Neuronal stem cell (in vitro differentiated cells): ENCODE measurements around the gene MMADHC.

Experiments used
- DNase-seq: peaks from one replicate; pipeline ENCODE4 v3.0.0-alpha.2; 2013; ENCODE audit warnings: low spot score
- H2AFZ ChIP-seq: one replicate; pipeline ENCODE4 v1.6.1; 2013; ENCODE audit warnings: mild to moderate bottlenecking, low read length, inconsistent platforms
- H2AK5ac ChIP-seq: 2 replicates; pipeline ENCODE4 v1.6.1; 2013; ENCODE audit warnings: low read depth, mild to moderate bottlenecking, inconsistent platforms, low read length, moderate library complexity, mixed read lengths
- H2BK120ac ChIP-seq: 2 replicates; pipeline ENCODE4 v1.6.1; 2013; ENCODE audit warnings: low read depth, mild to moderate bottlenecking, inconsistent platforms, low read length, moderate library complexity, mixed read lengths
- H2BK12ac ChIP-seq: one replicate; pipeline ENCODE4 v1.6.1; 2013; ENCODE audit warnings: low read length, inconsistent platforms
- H2BK15ac ChIP-seq: 2 replicates; pipeline ENCODE4 v1.6.1; 2013; ENCODE audit warnings: mild to moderate bottlenecking, low read length, inconsistent platforms, mixed read lengths
- H2BK5ac ChIP-seq: one replicate; pipeline ENCODE4 v1.6.1; 2013; ENCODE audit warnings: inconsistent platforms, mild to moderate bottlenecking, low read length, moderate library complexity
- H3K14ac ChIP-seq: one replicate; pipeline ENCODE4 v1.6.1; 2013; ENCODE audit warnings: low read length, inconsistent platforms
- H3K18ac ChIP-seq: 2 replicates; pipeline ENCODE4 v1.6.1; 2013; ENCODE audit warnings: low read length, inconsistent platforms
- H3K23ac ChIP-seq: 2 replicates; pipeline ENCODE4 v1.6.1; 2013; ENCODE audit warnings: low read depth, mild to moderate bottlenecking, mixed read lengths, low read length, inconsistent platforms; ENCODE audit not compliant: poor library complexity
- H3K27ac ChIP-seq: replicated peaks from 3 replicates; pipeline ENCODE4 v1.5.1; 2013; ENCODE audit warnings: low read length, inconsistent platforms
- H3K27me3 ChIP-seq, 3 experiments: 2 replicates each; pipeline ENCODE4 v1.6.1; 2013; ENCODE audit warnings: low read length in 3 of 3, mild to moderate bottlenecking in 2 of 3, inconsistent platforms in 1 of 3, low read depth in 1 of 3, mixed read lengths in 1 of 3, moderate library complexity in 1 of 3; ENCODE audit not compliant: control insufficient read depth in 3 of 3, insufficient read depth in 3 of 3
- H3K36me3 ChIP-seq, 2 donors: replicated peaks in 1 of 2; 2 replicates each; pipeline ENCODE4 v1.6.1; 2013; ENCODE audit warnings: low read length in 2 of 2; ENCODE audit not compliant: control insufficient read depth in 2 of 2, insufficient read depth in 2 of 2
- H3K4ac ChIP-seq: 2 replicates; pipeline ENCODE4 v1.6.1; 2013; ENCODE audit warnings: inconsistent platforms, mild to moderate bottlenecking, low read length, moderate library complexity
- H3K4me1 ChIP-seq, 2 donors: 1 replicate in 1 of 2; 2 replicates in 1 of 2; pipeline ENCODE4 v1.6.1; 2013; ENCODE audit warnings: low read length in 2 of 2, low read depth in 1 of 2; ENCODE audit not compliant: control insufficient read depth in 2 of 2, insufficient read depth in 1 of 2
- H3K4me2 ChIP-seq: one replicate; pipeline ENCODE4 v1.6.1; 2013; ENCODE audit warnings: mild to moderate bottlenecking, low read length, inconsistent platforms; ENCODE audit not compliant: insufficient read depth, poor library complexity, severe bottlenecking
- H3K4me3 ChIP-seq, 2 donors: 2 replicates each; pipeline ENCODE4 v1.5.1; 2013; ENCODE audit warnings: low read length in 2 of 2, mild to moderate bottlenecking in 2 of 2, inconsistent platforms in 1 of 2, moderate library complexity in 1 of 2
- H3K79me1 ChIP-seq: one replicate; pipeline ENCODE4 v1.6.1; 2013; ENCODE audit warnings: low read depth, mild to moderate bottlenecking, inconsistent platforms, low read length, moderate library complexity
- H3K9ac ChIP-seq: one replicate; pipeline ENCODE4 v1.6.1; 2013; ENCODE audit warnings: mild to moderate bottlenecking, low read depth, low read length, inconsistent platforms; ENCODE audit not compliant: poor library complexity
- H3K9me3 ChIP-seq, 2 donors: replicated peaks in 1 of 2; 2 replicates each; pipeline versions ENCODE3 to v1.6.1; 2013; ENCODE audit warnings: low read length in 2 of 2, mild to moderate bottlenecking in 2 of 2, inconsistent platforms in 1 of 2, low read depth in 1 of 2, mixed read lengths in 1 of 2, moderate library complexity in 1 of 2; ENCODE audit not compliant: control insufficient read depth in 2 of 2, insufficient read depth in 1 of 2
- H4K8ac ChIP-seq: one replicate; pipeline ENCODE4 v1.6.1; 2013; ENCODE audit warnings: low read depth, mild to moderate bottlenecking, inconsistent platforms, low read length, moderate library complexity
- H4K91ac ChIP-seq: one replicate; pipeline ENCODE4 v1.6.1; 2013; ENCODE audit warnings: low read length, low read depth, mild to moderate bottlenecking, inconsistent platforms; ENCODE audit not compliant: poor library complexity
- WGBS, 2 donors: extraction: QIAGEN DNeasy Blood & Tissue Kit; methylation state at CpG; one replicate each; pipeline ENCODE4 v1.1.7; 2013; ENCODE audit warnings: missing lambda C conversion rate in 2 of 2, mixed read lengths in 1 of 2; ENCODE audit not compliant: insufficient read length in 2 of 2, insufficient replicate concordance in 1 of 2; ENCODE audit errors: extremely low coverage in 2 of 2; 5-methylcytosine and 5-hydroxymethylcytosine counted together

MMADHC gene

DNA sequence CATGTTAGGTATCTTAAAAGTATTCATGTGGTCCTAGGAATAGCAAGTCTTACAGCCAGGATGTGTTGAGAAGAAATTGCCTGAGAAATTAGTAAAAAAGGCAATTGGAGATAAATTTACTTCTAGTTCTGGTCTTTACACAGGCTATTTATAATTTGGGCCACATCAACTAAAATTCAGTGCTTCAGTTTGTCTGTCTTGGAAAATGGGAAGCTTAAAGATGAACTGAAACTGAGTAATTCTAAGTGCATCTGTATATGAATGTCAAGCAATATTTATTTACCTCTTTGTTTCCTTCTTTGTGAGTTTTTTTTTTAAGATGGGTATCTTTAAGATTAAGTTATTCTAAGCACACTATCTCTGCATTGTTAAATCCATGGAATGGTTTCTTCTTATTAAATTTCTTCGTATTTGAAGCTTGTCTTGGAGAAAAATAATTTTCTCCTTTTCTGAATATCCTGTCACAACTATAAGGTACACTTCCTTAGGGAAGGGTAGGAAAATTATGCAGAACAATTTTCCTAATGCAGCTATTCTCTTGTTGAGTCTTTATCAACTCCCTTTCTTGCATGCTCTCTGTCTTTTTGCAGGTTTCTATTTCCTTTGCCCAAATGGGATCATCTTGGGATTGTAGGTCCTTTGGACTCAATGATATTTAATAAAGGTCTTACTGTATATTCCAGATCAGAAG, 39.7 kb upstream of the MMADHC start:
- H4K91ac ChIP-seq: no peak overlapping the region
- no peak overlapping the region for H2BK120ac ChIP-seq
- H3K18ac ChIP-seq: no peak overlapping the region
- H3K4me2 ChIP-seq: no peak overlapping the region
- H3K4me1 ChIP-seq: peaks cover 0 to 2% of the 10 kb centered on the region in 2 donors
- H3K4ac ChIP-seq: no peak overlapping the region
- H2AFZ ChIP-seq: no peak overlapping the region
- H3K27me3 ChIP-seq: no peaks in the 10 kb centered on the region
- no peaks in the 10 kb centered on the region for H3K36me3 ChIP-seq
- no peak overlapping the region for H3K9ac ChIP-seq
- no peak overlapping the region for H2AK5ac ChIP-seq
- WGBS, 2 donors: no CpG with 5 or more reads among the region's 1 CpG
- no peak overlapping the region for H2BK5ac ChIP-seq
- DNase-seq: no peak
- no peak overlapping the region for H2BK12ac ChIP-seq
- H3K79me1 ChIP-seq: no peaks in the 10 kb centered on the region
- H2BK15ac ChIP-seq: no peak overlapping the region
- H3K27ac ChIP-seq: no peak overlapping the region
- no peaks in the 10 kb centered on the region for H3K9me3 ChIP-seq
- no peak overlapping the region for H4K8ac ChIP-seq
- H3K23ac ChIP-seq: no peak overlapping the region
- no peak overlapping the region for H3K14ac ChIP-seq
- H3K4me3 ChIP-seq: no peak overlapping the region

GRCh38 chr2:149625671-149626070, 38.1 kb upstream of the MMADHC start:
- H2AK5ac ChIP-seq: no peak overlapping the region
- H2BK12ac ChIP-seq: no peak overlapping the region
- no peak overlapping the region for H4K91ac ChIP-seq
- no peak overlapping the region for H3K27ac ChIP-seq
- no peak overlapping the region for H2AFZ ChIP-seq
- H3K4me2 ChIP-seq: no peak overlapping the region
- H2BK5ac ChIP-seq: no peak overlapping the region
- H4K8ac ChIP-seq: no peak overlapping the region
- H3K4me3 ChIP-seq: no peak overlapping the region
- H3K79me1 ChIP-seq: no peaks in the 10 kb centered on the region
- H3K23ac ChIP-seq: no peak overlapping the region
- peaks cover 0 to 2% of the 10 kb centered on the region in 2 donors for H3K4me1 ChIP-seq
- WGBS, 2 donors: no CpG with 5 or more reads among the region's 2 CpGs
- no peaks in the 10 kb centered on the region for H3K9me3 ChIP-seq
- H3K4ac ChIP-seq: no peak overlapping the region
- H2BK120ac ChIP-seq: no peak overlapping the region
- no peak overlapping the region for H3K18ac ChIP-seq
- H3K9ac ChIP-seq: no peak overlapping the region
- H2BK15ac ChIP-seq: no peak overlapping the region
- H3K27me3 ChIP-seq: no peaks in the 10 kb centered on the region
- no peak overlapping the region for H3K14ac ChIP-seq
- H3K36me3 ChIP-seq: no peaks in the 10 kb centered on the region
- DNase-seq: no peak

GRCh38 chr2:149625271-149625670, 37.7 kb upstream of the MMADHC start:
- Histone ChIP-seq H3K23ac (no peak overlapping the region), H3K27ac (no peak overlapping the region), H2AK5ac (no peak overlapping the region), H3K9ac (no peak overlapping the region), H3K14ac (no peak overlapping the region), H4K8ac (no peak overlapping the region), H3K27me3 (no peaks in the 10 kb centered on the region), H3K18ac (no peak overlapping the region), H2AFZ (no peak overlapping the region), H2BK120ac (no peak overlapping the region), H2BK5ac (no peak overlapping the region), H3K4me1 (peaks cover 0 to 2% of the 10 kb centered on the region in 2 donors), H3K79me1 (no peaks in the 10 kb centered on the region), H3K9me3 (no peaks in the 10 kb centered on the region), H3K36me3 (no peaks in the 10 kb centered on the region), H2BK12ac (no peak overlapping the region), H3K4ac (no peak overlapping the region), H4K91ac (no peak overlapping the region), H3K4me2 (no peak overlapping the region), H3K4me3 (no peak overlapping the region), H2BK15ac (no peak overlapping the region)
- no peak for DNase-seq
- WGBS, 2 donors: no CpG with 5 or more reads among the region's 3 CpGs

GRCh38 chr2:149622343-149622742, 34.8 kb upstream of the MMADHC start:
- no peak overlapping the region for H3K18ac ChIP-seq
- H3K14ac ChIP-seq: no peak overlapping the region
- H3K23ac ChIP-seq: no peak overlapping the region
- H2AK5ac ChIP-seq: no peak overlapping the region
- no peak overlapping the region for H3K9ac ChIP-seq
- no peak overlapping the region for H4K91ac ChIP-seq
- H2BK5ac ChIP-seq: no peak overlapping the region
- no peak overlapping the region for H2BK120ac ChIP-seq
- no peak overlapping the region for H3K4ac ChIP-seq
- H3K4me2 ChIP-seq: no peak overlapping the region
- no peaks in the 10 kb centered on the region for H3K27me3 ChIP-seq
- no peak overlapping the region for H2BK15ac ChIP-seq
- no peak overlapping the region for H3K27ac ChIP-seq
- no peaks in the 10 kb centered on the region for H3K36me3 ChIP-seq
- no peaks in the 10 kb centered on the region for H3K9me3 ChIP-seq
- DNase-seq: no peak
- no peak overlapping the region for H2AFZ ChIP-seq
- WGBS, 2 donors: no CpG with 5 or more reads among the region's 1 CpG
- H3K4me3 ChIP-seq: no peak overlapping the region
- H3K79me1 ChIP-seq: no peaks in the 10 kb centered on the region
- peaks cover 0 to 2% of the 10 kb centered on the region in 2 donors for H3K4me1 ChIP-seq
- no peak overlapping the region for H2BK12ac ChIP-seq
- no peak overlapping the region for H4K8ac ChIP-seq
